HG02571 (cell line): Measurements from ENCODE around the gene RIBC1.
"Not testable (repeated sequence)": the region's sequence is repeated elsewhere in the genome, so short reads cannot be mapped to it uniquely, and the experiment has no call there.

Experiments used
- ATAC-seq: cut with Tn5 transposase; IDR thresholded peaks from one replicate; pipeline ENCODE4 v1.9.1; 2021; ENCODE audit warnings: mild to moderate bottlenecking, moderate library complexity; ENCODE audit not compliant: unreplicated experiment

Gene RIBC1

DNA sequence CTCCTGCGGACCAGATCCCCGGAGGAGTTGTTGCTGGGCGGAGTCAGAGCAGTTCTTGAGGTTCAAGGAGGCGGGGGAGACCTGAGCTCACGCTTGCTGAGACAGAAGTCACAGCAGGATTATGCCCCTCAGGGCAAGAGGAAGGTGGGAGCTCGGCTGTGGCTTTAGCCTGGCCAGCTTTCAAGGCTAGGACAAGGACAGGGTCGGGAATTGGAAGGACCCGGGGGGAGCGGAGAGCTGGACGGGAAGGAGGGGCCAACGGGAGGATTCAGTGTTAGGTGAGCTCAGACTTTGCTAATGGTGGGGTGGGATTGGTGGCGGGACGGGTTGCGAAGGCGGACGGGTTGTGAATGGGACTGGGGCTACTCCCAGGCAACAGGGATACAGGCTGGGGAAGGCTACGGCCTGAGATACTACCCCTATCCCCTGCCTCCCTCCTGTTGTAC is at the start of gene RIBC1:
Gene RIBC1 (plus strand): TSS at position 13 of the 446 bp plus-strand sequence. CDS start 3,404 bp downstream, outside the sequence.
- no peak for ATAC-seq

DNA sequence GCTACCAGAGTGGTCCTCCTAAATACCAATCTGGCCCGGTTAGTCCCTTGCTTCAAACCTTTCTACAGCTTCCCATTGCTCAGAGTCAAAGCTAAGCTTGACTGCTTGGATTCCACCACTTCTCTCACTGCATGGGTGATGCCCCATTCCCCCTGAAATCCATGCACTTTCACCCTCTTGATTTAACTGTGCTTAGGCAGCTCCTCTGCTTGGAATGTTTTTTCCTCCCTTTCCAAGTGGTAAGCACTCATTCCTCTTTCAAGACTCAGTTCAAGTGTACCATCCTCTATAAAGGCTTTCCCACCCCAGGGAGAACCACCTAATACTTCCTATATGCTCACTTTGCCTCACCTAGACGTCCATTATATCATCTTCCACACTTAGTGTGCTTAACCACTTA is 49.4 kb upstream of the RIBC1 start:
- ATAC-seq = no peak

DNA sequence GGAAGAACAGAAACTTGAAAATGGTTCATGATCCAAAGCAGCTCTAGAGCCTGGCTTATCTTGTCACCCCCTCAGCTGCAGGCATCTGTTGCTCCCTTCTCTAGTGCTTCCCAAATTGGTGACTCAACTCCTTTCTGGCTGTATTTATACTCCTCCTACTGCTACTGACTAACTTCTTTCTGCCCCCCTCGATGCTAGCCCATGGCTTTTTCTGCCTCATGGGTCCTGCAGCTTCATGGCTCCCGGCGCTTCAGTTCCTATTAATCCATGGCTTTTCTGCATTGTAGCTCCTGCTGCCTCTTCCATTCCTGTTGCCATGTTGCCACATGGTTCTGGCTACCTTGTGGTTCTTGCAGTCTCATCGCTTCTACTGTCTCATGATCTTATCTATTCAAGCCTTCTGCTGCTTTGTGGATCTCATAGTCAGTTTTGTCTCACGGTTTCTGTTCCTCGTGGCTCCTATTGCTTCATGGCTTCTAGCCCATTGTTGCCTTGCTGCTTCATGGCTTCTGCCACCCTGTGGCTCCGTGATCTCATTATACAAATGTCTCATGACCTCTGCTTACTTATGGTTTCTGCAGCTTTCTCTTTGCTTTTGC is 48.4 kb upstream of the RIBC1 start:
- no peak for ATAC-seq

DNA sequence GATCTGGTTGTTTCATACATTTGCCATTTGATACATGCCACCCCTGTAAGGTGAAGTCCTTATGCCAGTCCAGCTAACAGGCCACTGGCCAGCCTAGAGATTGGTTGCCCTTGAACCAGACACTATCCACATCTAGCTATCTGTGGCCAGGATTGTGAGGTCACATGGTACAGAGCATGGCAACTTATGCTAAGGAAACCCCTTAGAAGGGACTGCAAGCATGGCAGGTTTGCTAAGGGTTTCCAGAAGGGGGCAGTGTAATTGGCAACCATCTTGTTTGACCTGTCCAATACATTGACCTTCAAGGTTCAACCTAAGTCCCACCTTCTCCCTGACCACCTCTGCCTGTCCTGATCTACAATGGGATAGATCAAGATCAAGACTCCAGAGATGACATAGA is 47.8 kb upstream of the RIBC1 start:
- no peak for ATAC-seq

DNA sequence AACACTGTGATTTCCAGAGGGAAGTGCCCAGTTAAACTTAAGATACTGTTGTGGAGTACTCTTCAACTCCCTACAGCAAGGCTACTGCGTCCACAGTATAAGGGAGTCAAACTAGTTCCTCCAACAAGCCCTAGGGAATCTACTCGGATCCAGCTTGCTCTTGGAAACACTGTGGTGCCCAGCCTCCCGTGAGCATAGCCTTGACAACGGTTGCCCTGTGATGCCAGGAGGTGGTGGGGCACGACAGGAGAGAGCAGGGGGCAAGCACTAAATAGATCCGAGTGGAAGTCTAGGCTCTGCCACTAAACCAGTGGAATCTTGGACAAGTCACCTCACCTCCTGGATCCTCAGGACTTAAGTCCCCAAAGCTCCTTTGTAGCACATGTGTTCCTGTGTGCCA is 45.8 kb upstream of the RIBC1 start:
- ATAC-seq = no peak

DNA sequence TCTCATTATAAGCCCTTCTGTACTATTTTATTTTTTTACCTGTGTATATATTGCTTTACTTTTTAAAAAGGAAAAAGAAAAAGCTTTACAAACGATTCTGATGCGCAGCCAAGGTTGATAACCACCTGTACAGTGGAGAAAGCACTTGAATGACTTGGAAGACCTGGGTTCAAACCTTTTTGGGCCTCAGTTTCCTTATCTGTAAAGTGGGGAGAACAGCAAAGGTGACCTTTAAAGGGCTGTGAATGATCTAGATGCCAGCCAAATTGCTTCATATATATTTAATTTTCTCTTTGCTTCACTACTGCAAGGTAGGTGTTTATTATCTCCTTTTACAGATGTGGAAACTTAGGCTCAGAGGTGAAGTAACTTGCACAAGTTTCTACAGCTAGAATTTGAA is 45.2 kb upstream of the RIBC1 start:
- ATAC-seq = no peak

DNA sequence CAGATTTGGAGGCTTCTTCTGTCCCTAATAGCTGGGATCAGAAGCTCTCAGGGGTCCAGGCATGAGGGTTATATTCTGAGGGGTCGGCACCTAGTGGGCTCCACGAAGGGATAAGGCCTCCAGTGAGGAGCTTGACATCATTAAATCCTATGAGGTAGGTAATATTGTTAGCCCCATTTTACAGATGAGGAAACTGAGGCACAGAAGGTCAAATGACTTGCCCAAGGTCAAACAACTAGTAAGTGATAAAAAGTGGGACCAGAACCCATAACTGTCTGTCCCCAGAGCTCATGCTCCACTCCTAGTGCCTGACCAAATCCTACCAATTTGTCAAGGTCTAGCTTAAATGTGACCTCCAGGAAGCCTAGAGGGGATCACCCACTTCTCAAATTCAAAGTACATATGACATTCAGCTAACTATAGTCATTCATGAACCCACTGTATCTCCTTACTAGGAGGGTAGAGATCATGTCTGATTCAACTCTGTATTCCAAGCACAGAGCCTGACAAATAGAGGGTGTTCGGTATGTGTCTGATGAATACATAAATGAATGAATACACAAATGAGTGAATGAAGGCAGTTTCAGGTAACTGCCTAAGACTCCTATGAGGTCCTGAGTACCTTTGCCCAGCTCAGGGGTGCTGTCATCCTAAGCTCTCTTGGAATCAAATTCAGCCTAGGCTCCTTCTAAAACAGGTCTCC is 43.5 kb upstream of the RIBC1 start:
- ATAC-seq = no peak

DNA sequence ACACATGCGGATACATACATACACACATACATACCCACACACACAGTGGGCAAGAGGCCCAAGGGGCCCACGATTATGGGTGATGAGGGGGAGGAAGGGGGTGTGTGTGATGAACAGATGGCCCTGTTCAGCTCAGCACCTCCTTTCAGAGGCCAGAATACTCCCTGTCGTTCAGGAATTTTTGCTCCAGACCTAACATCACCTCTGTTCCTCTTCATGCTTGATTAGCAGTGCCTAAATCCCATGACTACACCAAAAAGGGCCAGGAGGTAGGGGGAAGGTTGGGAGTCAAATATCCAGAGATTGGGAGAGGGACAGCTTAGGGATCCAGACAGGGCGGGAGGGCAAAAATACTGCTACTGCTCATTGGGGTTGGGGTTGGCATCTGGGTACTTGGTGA is 42.9 kb upstream of the RIBC1 start:
- ATAC-seq = no peak

DNA sequence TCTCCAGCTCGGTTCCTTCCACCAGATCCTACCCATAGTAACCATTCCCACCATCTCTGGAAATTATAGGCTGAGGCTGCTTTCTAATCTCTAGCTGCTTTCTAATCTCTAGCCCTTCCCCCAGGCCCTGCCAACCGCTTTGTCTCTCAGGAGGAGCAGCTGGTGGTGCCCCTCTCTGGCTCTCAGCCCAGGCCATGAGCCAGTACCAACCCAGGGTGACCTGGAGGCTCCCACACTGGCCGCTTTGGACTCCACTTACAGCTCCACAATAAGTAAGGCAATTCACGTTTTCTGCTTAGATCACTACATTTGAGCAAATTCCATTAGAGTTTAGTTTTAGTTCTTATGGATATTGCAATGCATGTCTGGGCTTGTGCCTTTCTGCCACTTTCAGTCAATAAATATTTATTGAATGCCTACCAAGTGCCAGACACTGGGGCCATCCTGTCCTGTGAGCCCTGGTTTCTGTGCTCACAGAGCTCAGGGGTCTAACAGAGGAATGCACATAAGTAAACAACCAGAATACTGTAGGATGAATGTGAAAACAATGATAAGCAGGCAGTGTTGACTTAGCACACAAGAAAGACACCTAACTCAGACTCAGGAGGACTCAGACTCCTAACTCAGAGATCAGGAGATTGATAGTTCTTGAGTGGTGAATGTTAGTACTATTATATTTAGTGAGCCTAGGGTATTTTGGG is 39.1 kb upstream of the RIBC1 start:
- ATAC-seq = no peak

DNA sequence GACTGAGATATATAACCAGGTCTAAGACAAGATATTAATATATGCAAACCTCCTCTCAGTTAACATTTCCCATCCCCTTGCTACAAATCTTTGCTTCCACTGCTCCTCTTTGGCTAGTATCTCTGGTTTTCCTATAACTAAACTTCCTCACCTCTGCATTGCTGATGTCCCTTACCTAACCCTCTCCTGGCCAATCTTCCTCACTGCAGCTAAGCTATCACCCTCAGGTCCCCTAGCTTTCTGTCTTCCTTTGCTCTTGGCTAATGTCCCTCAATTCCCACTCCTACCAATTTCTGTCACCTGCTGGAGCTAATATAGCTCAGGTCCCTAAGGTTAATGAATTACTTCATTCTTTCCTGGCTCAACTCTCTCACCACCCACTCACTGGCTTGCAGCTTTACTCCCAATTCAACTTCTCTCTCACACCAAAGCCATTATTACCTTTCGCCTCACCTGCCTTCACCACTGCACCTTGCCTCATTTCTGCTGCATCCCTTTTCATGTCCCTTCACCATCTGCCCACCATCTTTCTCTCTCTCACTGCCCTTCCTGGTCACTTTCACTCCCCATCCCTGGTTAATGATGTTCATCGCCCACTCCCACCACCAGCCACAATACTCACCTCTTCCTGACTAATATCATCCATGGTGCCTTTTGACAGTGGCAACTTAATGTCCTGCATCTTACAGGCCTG is 26.9 kb upstream of the RIBC1 start:
- ATAC-seq = no peak

DNA sequence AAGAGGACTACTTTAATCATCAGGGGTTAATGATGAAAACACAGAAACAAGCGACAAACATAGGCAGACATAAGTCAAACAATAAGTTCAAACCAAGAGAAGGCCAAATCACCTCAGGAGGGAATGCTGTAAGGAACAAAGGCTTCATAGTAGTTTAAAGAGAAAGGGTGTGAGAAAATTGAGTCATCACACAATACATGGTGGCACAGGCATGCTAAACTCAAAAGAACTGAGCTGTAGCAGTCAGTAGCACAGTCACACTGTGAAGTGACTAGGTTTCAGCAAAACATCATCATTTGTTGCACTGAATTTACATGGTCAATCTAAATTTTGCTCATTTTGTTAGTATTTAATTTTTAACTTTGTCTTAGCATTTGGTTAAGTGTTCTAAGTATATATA is 24.5 kb upstream of the RIBC1 start:
- no peak for ATAC-seq

DNA sequence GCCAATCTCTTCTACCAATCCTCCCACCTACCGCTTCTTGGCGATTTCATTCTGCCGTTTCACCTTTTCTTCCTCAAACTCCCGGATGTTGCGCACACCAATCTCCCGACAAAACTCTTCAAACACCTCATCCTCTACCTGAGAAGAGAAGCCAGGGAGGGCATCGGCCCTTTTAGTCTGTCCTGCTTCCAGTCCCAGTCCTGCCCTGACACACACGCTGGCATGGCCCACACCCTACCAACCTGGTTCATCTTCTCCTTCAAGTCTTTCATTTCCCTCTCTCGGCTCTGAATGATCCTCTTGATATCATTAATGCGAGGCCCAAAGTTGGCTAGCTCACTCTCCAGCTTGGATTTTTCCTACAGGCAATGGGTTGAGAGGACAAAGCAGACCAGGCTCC is 19.1 kb upstream of the RIBC1 start:
- no peak for ATAC-seq

DNA sequence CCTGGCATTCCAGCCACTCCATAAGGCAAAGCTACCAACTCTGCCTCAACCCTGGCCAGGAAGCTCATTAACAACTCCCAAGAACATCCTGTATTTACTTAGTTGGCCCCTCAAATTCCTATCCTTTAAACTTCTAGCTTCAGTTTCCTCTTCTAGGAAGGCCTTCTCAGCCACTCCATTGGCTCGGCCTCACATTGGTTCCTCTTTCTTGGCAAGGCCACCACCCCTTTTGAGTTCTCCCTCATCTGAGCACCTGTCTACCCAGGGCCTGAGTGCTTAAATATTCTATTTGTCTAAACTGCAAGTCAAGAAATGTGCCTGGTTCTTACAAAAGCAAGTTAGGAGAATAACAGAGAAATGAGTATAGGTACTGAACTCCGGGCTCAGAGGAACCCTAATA is 10.2 kb upstream of the RIBC1 start:
- no peak for ATAC-seq

DNA sequence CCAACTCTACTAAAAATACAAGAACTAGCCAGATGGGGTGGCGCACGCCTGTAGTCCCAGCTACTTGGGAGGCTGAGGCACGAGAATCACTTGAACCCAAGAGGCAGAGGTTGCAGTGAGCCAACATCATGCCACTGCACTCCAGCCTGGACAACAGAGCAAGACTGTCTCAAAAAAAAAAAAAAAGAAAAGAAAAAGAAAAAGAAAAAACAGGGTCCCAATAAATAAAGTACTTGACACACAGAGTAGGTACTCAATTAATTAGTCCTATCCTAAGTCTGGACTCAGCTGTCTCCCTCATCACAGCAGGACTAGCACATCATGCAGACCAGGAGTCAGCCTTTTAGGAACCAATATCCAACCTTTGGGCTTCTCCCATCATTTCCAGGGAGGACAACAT is 2.3 kb upstream of the RIBC1 start:
- ATAC-seq = not testable (repeated sequence)

DNA sequence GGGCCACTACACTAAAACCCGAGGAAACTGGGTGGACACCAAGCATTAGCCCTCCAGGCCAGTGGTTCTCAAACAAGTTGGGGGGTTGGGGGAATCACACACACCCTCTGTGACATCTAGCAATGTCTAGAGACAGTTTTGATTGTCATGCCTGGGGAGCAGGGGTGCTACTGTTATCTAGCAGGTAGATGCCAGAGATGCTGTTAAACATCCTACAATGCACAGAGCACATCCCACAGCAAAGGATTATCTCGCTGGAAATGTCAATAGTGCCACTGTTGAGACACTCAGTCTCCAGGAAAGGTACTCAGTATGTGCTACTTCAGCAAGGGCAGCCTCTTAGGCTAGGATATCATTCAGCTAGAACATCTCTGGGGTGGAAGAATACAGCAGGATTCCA is 1.5 kb upstream of the RIBC1 start:
- ATAC-seq = no peak

DNA sequence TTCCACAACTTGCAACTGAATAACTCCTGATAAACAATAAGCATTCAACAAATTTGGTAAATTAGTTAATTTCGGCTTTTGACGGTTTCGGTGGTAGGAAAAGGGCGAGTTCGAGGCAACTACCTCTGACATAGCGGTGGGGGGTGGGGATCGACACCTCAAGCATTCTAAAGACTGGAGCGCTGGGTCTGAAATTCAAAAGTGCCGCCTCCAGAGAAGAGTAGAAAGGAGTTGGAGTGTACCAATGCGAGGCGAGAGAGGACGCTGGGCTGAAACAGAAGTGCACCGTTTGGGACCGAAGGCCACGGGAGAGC is 944 bp upstream of the RIBC1 start:
- peak; percentile 14 for ATAC-seq

DNA sequence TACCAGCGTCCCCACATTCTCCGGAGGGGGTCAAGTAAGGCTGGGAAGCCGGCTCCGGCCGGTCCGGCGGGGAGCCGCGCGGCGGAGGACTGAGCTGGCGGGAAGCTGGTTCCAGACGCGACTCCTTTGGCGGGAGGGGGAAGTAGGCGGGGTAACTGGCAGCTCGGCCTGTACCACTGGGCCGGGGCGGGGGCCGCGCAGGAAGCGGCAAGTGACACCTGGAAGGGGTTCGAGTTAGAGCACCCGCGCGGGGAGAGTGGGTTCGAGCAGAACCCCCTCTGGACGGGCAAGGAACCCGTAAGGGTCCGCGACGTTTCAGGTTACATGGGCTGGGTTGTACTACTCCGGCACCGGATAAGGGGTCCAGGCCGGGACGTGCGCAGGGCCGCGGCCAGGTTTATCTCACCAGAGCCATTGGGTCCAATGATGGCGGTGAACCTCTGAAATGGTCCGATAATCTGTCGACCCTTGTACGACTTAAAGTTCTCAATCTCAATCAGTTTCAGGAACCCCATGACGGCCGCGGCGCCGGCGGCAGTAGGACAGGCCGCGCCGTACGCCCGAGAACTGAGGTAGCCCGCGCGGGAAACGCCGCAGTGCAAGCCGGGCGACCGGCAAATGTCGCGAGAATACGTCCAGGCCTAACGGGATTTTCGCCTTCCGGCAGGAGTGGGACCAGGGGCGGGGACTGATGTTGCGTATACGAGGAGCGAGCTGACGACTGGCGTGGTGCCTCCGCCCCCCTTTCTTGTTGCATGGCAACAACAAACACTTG is 400 bp upstream of the RIBC1 start, which contains the start of gene SMC1A:
Gene SMC1A (minus strand): TSS at position 569 of the 775 bp plus-strand sequence. CDS start 54 bp downstream, at position 515.
- peak; percentile 93 for ATAC-seq

DNA sequence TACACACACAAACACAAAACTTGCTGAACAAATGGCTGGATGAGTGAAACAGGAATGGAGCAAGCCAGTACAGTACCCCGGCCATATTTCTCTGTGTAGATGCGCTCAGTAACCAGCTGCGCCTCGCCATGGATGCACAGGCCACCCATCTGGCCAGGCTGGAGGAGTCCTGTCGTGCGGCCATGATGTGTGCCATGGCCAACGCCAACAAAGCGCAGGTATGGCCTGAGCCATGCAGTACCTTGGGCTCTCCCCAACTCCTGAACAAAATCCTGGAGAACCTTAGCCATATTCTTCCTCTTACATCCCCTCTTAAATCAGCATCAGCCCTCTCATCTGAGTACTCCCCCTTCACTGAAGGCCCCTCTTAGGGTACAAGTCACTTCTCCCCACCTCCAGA is 7.1 kb downstream of the RIBC1 start:
- no peak for ATAC-seq

DNA sequence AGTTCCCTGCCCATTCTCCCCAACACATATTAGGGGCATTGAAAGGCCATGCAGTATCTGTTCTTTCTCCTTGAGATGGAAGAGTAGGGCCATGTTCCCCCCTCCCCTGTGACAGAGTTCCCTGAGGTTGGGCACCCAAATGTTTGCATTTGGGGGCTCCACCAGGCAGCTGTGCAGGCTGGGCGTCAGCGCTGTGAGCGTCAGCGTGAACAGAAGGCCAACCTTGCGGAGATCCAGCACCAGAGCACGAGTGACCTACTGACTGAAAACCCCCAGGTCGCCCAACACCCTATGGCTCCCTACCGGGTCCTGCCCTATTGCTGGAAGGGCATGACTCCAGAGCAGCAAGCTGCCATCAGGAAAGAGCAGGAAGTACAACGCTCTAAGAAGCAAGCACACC is 7.6 kb downstream of the RIBC1 start:
- no peak for ATAC-seq

DNA sequence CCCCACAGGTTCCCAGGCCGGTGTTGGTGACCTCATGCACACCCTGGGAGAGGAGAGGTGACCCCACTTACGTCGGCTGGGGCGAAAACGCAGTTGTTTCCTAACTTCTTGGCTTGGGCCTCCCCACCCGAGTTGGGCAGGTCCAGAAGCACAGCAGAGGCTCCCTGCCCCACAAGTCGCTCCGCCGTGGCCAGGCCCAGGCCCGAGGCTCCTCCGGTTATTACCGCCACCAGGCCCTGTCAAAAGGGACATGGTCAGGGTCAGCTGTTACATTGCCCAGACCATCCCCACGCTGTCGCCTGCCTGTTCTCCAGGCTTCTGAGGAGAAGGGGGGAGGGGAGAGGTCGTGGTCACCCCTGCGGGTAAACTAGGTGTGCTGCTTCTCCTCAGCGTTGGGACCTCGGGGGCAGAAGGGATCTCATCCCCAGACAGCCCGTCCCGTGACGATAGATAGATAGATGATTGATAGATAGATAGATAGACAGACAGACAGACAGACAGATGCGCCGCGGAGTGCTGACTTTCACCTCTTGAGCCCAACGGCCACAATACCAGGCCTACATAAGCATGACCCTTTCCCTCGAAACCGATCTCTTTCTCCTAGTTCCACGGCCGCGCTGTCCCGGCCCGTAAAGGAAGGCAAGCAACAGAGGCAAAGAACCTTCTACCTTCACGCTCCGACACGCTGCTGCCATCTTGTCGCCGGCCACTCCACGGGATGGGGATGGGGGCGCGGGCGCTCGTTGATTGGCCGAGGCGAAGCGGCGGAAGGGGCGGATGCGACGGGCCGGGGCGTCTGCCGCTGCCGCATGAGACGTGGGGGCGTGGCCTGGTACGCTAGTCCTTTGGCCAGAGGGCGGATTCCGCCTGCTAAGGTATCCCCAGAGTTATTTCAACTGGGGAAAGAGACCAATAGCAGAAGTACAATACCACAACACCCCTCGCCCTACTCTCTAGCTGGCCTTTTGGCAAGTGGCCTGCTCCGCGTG is 11.3 kb downstream of the RIBC1 start, which contains the start of gene HSD17B10:
Gene HSD17B10 (minus strand): TSS at position 720 of the 989 bp plus-strand sequence. CDS start 25 bp downstream, at position 695.
- ATAC-seq = peak; percentile 89
